ENCODE data around the gene LETM1.
"Not testable (repeated sequence)": the region's sequence is repeated elsewhere in the genome, so short reads cannot be mapped to it uniquely, and the experiment has no call there.

LETM1 gene

DNA sequence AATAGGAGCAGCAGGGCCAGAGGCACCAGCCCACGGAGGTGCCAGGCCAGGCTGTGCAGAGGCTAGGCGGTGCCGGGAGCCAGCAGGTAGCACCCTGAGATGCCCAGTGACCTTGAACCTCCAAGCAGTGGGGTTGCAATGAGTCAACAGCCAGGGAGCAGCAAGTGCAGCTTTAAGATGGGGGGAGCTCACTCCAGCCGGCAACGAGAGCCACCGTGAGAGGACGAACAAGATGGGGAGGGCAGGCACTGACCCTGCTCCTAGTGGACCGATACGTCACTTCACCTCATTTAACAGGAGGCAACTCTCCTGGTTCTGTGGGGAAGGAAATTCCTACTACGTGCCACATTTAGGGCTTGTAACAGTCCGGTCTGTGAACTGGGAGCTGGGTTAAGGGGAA is 4.8 kb downstream of the LETM1 start:
- DNase-seq = no peak

GRCh38 chr4:1850276-1850675 is 5.7 kb downstream of the LETM1 start:
- DNase-seq = no peak

- DNase-seq = no peak
Observed at GRCh38 chr4:1846580-1846979, 9.4 kb downstream of the LETM1 start.

- not testable (repeated sequence) for DNase-seq
Observed at GRCh38 chr4:1844618-1845017, 11.3 kb downstream of the LETM1 start.

GRCh38 chr4:1843852-1844251 is 12.1 kb downstream of the LETM1 start:
- DNase-seq = no peak

GRCh38 chr4:1842993-1843448 is 12.9 kb downstream of the LETM1 start:
- DNase-seq = no peak

DNA sequence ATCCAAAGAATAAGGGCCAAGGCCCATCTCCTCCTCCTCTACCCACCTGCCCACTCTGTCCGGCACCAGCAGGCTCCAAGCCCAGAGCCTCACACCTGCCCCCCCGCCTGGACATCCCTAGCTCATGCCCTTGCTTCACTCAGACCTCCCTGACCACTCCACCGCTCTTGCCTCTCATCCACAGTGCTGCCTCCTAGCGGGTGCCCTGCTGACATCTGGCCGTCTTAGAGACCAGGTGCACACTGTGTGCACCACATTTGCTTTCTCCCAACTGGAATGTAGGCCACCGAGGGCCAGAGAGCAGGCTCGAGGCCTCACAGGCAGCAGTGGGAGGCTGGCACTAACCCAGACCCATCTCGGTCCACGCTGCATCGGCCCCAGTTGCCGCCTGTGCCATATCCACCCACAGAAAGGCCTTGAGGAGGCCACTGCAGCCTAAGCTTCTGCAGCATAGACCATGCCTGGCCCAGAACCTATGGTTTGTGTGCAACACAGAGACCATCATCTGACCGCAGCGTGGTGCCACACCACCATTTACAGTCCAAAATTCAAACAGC is 13.5 kb downstream of the LETM1 start:
- DNase-seq = no peak

GRCh38 chr4:1841887-1842210 is 14.1 kb downstream of the LETM1 start:
- DNase-seq = no peak

DNA sequence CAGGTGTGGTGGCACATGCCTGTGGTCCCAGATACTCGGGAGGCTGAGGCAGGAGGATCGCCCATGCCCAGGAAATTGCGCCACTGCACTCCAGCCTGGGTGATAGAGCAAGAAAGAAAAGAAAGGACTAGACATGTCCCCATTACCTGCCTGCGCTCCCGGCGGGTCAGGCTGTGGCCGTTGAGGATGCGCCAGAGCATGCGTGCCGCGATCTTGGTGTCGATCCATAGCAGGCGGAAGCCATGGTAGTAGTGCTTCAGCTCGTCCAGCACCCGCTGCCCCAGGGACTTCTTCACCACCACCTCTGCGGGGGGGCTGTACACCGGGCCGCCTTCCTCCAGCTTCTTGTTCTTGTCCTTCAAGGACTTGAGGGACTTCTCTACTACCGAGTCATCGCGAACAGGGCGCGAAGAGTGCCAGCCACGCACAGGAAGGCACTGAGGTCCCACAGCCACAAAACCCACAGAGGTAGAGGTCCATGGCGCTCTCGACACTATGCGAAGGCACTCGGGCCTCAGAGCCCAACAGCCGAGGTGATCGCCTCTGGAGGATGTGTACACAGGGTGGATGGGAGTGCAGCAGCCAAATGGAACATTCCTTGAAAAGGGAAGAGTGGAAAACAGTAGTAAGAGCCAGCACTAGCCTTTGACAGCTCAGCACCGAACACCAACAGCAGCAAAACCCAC is 14.6 kb downstream of the LETM1 start:
- no peak for DNase-seq

- DNase-seq = no peak
Observed at GRCh38 chr4:1839282-1839681, 16.7 kb downstream of the LETM1 start.

GRCh38 chr4:1837069-1837468 is 18.9 kb downstream of the LETM1 start:
- DNase-seq = no peak

DNA sequence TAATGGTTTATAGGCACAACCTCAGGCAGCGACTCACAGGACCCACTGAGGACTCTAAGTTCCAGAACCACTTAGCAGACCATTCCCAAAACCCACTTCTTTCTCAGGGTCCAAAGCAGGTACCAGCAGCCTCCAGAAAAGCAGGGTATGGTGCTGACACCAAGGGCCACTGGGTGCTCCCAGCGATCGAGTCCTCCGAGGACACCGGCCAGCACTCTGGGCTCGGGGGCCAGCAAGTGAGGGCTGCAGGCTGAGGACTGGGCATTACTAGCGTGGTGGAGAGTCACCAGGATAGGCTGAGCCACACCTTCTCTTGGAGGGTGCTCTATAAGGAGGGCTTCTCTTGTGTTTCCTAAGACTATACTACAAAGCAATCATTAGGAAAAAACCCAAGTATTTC is 19.3 kb downstream of the LETM1 start:
- DNase-seq = no peak

DNA sequence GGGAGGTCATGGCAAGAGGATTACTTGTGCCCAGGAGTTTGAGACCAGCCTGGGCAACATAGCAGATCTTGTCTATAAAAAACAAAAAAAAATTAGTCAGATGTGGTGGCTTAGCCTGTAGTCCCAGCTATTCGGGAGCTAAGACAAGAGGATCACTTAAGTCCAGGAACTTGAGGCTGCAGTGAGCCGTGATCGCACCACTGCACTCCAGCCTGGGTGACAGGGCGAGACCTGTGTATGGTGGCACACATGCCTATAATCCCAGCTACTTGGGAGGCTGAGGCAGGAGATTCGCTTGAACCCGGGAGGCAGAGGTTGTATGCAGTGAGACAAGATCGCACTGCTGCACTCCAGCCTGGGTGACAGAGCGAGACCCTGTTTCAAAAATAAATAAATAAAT is 20.1 kb downstream of the LETM1 start:
- DNase-seq = not testable (repeated sequence)

GRCh38 chr4:1834047-1834775 is 21.7 kb downstream of the LETM1 start:
- DNase-seq = no peak

DNA sequence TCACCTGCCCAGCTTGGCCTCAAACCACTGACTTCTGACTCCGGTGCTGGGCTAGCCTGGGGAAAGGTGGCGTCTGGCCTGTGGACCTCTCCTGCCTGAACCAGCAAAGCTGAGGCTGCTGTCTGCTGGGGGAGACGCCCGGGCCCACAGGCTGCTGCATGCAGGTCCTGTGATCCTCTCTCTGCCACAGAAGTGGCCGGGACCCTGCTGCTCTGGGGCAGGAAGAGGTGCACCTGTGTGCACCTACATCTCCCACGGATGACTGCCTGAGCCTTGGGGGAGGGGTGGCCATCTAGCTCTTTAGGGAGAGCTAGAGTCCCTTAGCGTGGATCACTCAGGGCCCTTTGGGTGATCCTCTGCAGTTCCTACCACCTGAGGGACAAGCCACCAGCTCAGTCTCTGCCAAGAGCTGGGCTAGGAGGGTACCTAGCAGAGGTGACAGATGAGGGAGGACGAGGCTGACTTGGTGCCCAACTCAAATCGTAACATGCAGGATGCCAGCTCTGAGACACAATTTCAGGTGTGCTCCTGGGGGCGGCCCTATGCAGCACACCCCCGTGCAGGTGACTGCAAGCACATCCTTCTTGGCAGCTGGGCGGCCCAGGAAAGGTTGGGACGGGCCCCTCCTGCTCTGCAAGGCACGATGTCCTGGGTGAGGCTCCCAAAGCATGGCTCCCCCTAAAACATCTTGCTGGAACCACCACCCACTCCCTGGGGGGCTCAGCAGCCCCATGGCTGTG is 22.5 kb downstream of the LETM1 start:
- DNase-seq = no peak

GRCh38 chr4:1832690-1833089 is 23.3 kb downstream of the LETM1 start:
- no peak for DNase-seq

DNA sequence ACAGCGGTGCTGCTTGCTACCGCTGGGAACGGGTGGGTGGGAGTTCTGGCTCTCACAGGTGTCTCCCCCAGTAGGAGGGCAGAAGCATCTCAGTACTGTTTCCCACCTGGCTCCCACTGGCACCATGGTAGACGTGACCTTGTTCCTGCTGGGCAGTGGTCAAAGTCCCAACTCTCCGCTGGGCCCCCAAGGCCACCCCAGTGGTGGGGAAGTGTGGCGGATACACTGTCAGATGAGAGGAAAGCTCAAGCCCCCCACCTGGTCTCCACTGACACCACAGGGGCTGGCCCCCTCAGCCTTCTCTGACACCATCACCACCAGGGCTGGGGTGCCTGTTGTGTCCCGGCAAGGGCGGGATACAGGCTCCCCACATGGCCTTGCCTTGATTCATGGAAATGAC is 24.6 kb downstream of the LETM1 start:
- DNase-seq = no peak

DNA sequence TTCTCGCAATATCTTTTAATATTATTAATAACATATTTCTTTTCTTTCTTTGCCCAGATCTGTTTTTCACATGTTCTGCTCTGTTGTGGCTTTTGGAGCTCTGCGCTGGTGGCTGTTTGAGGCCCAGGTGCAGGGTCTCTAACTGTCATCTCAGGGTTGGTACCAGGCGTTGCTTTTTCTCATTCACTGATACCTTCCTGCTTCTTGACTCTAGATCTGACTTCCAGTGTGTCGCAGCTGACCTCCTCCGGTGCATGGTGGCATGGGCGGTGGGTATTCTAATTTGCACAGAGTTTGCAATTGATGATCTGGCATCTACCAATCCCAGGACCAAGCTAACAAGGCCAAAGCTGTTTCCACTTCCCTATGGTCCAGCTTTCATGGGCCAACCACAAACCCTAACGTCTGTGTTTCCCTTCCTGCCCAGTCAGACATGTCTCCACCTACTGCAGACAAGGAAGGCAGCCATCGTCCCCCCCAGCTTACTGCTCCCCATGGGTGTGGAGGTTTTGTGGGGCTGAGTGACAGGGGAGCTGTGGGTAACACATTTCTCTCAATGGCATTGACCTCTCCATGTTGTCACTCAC is 25.2 kb downstream of the LETM1 start:
- DNase-seq = no peak

GRCh38 chr4:1830234-1830633 is 25.7 kb downstream of the LETM1 start:
- no peak for DNase-seq

- DNase-seq = no peak
Observed at GRCh38 chr4:1826531-1827350, 29.2 kb downstream of the LETM1 start.

DNA sequence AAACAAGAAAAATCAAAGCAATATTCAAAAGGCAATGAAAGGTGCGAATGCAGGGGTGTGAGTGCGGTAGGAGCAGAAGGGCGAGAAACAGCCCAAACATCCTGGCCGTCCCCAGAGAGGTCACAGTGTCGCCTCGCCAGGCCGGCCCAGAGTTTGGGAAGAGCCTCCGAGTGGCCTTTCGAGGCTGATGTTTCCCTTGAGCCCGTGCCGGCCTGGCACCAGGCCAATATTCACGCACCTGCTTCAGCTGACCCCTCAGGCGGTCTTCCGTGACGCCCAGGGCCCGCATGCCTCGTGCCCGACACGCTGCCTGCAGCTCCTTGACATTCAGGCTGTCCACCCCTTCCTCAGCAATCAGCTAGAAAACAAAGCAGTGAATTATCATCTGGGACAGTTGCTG is 30.6 kb downstream of the LETM1 start:
- no peak for DNase-seq

GRCh38 chr4:1824746-1825145 is 31.2 kb downstream of the LETM1 start:
- DNase-seq = no peak

- no peak for DNase-seq
Observed at GRCh38 chr4:1823545-1823932, 32.4 kb downstream of the LETM1 start.
